H9 (cell line): ENCODE measurements around the gene ZDHHC1. TPM values are rescaled to one million over a fixed set of nuclear protein-coding genes. Genes with fewer than 3 reads are reported as not detected.

Experiments
- DNase-seq: peaks from one replicate; pipeline ENCODE4 v3.0.0-alpha.2; 2017
- H2AFZ ChIP-seq: one replicate; pipeline ENCODE4 v1.6.1; 2013; ENCODE audit warnings: mild to moderate bottlenecking, low read length, control low read depth, moderate library complexity
- H2AK5ac ChIP-seq: 2 replicates; pipeline ENCODE4 v1.6.1; 2013; ENCODE audit warnings: low read length, control low read depth, mixed read lengths; ENCODE audit not compliant: insufficient read length
- H2BK120ac ChIP-seq: one replicate; pipeline ENCODE4 v1.6.1; 2013; ENCODE audit warnings: low read depth, mild to moderate bottlenecking, low read length, control low read depth, inconsistent platforms; ENCODE audit not compliant: poor library complexity, severe bottlenecking
- H2BK12ac ChIP-seq: 2 replicates; pipeline ENCODE4 v1.6.1; 2013; ENCODE audit warnings: low read length, control low read depth, mixed read lengths, low read depth; ENCODE audit not compliant: insufficient read length
- H2BK15ac ChIP-seq: 2 replicates; pipeline ENCODE4 v1.6.1; 2013; ENCODE audit warnings: low read depth, low read length, control low read depth
- H2BK20ac ChIP-seq: one replicate; pipeline ENCODE4 v1.6.1; 2013; ENCODE audit warnings: low read depth, mild to moderate bottlenecking, low read length, control low read depth, inconsistent platforms; ENCODE audit not compliant: poor library complexity, severe bottlenecking
- H2BK5ac ChIP-seq: 2 replicates; pipeline ENCODE4 v1.6.1; 2013; ENCODE audit warnings: low read length, control low read depth, mixed read lengths; ENCODE audit not compliant: insufficient read length
- H3K14ac ChIP-seq: 2 replicates; pipeline ENCODE4 v1.6.1; 2013; ENCODE audit warnings: low read length, control low read depth; ENCODE audit not compliant: insufficient read depth
- H3K18ac ChIP-seq: 2 replicates; pipeline ENCODE4 v1.6.1; 2013; ENCODE audit warnings: low read depth, mild to moderate bottlenecking, mixed read lengths, low read length, control low read depth; ENCODE audit not compliant: insufficient read length
- H3K23ac ChIP-seq: 2 replicates; pipeline ENCODE4 v1.6.1; 2013; ENCODE audit warnings: low read length, control low read depth, mixed read lengths, low read depth; ENCODE audit not compliant: insufficient read length
- H3K23me2 ChIP-seq: 2 replicates; pipeline ENCODE4 v1.6.1; 2013; ENCODE audit warnings: low read depth, mild to moderate bottlenecking, mixed read lengths, low read length, control low read depth; ENCODE audit not compliant: insufficient read length, poor library complexity, severe bottlenecking
- H3K27ac ChIP-seq: 2 replicates; pipeline ENCODE4 v1.5.1; 2013; ENCODE audit warnings: low read length, control low read depth, mixed read lengths, low read depth; ENCODE audit not compliant: insufficient read length
- H3K27me3 ChIP-seq: 2 replicates; pipeline ENCODE4 v1.6.1; 2013; ENCODE audit warnings: low read length, control low read depth, inconsistent platforms; ENCODE audit not compliant: insufficient read depth
- H3K4ac ChIP-seq: 2 replicates; pipeline ENCODE4 v1.6.1; 2013; ENCODE audit warnings: low read depth, mild to moderate bottlenecking, control low read depth, inconsistent platforms, low read length, moderate library complexity
- H3K4me1 ChIP-seq: 2 replicates; pipeline ENCODE4 v1.6.1; 2013; ENCODE audit warnings: low read length, control low read depth, inconsistent platforms; ENCODE audit not compliant: insufficient read depth
- H3K4me2 ChIP-seq: 2 replicates; pipeline ENCODE4 v1.6.1; 2013; ENCODE audit warnings: low read length, control low read depth, mixed read lengths; ENCODE audit not compliant: insufficient read length, insufficient read depth
- H3K56ac ChIP-seq: 2 replicates; pipeline ENCODE4 v1.6.1; 2013; ENCODE audit warnings: low read depth, mild to moderate bottlenecking, mixed read lengths, low read length, control low read depth; ENCODE audit not compliant: insufficient read length
- H3K79me1 ChIP-seq: 2 replicates; pipeline ENCODE4 v1.6.1; 2013; ENCODE audit warnings: low read depth, mild to moderate bottlenecking, moderate library complexity, low read length, control low read depth, inconsistent platforms; ENCODE audit not compliant: insufficient read depth, poor library complexity, severe bottlenecking
- H3K79me2 ChIP-seq: 2 replicates; pipeline ENCODE4 v1.6.1; 2013; ENCODE audit warnings: low read length, control low read depth, inconsistent platforms; ENCODE audit not compliant: insufficient read depth
- H3K9ac ChIP-seq: 2 replicates; pipeline ENCODE4 v1.6.1; 2013; ENCODE audit warnings: low read length, control low read depth, mixed read lengths; ENCODE audit not compliant: insufficient read length; ENCODE audit errors: extremely low read depth
- H3K9me3 ChIP-seq: one replicate; pipeline ENCODE4 v1.6.1; 2013; ENCODE audit warnings: low read depth, low read length, inconsistent platforms; ENCODE audit not compliant: control insufficient read depth
- H3T11ph ChIP-seq: one replicate; pipeline ENCODE4 v1.6.1; 2013; ENCODE audit warnings: mild to moderate bottlenecking, low read length, control low read depth, inconsistent platforms
- H4K20me1 ChIP-seq: one replicate; pipeline ENCODE4 v1.6.1; 2013; ENCODE audit not compliant: control insufficient read depth, insufficient read length, insufficient read depth
- H4K5ac ChIP-seq: 2 replicates; pipeline ENCODE4 v1.6.1; 2013; ENCODE audit warnings: low read depth, mild to moderate bottlenecking, mixed read lengths, low read length, control low read depth; ENCODE audit not compliant: insufficient read length
- H4K8ac ChIP-seq: replicated peaks from 2 replicates; pipeline ENCODE4 v1.6.1; 2013; ENCODE audit warnings: low read length, control low read depth, mixed read lengths, low read depth; ENCODE audit not compliant: insufficient read length
- H4K91ac ChIP-seq: 2 replicates; pipeline ENCODE4 v1.6.1; 2013; ENCODE audit warnings: low read depth, mild to moderate bottlenecking, moderate library complexity, mixed read lengths, low read length, control low read depth; ENCODE audit not compliant: insufficient read length
- H3K27ac Mint-ChIP-seq, 3 experiments: 2 replicates in 2 of 3; 3 replicates in 1 of 3; pipeline ENCODE4 v1.8.0; 2020 to 2021; ENCODE audit warnings: mixed read lengths in 3 of 3, mild to moderate bottlenecking in 1 of 3, moderate library complexity in 1 of 3
- H3K27me3 Mint-ChIP-seq: 2 replicates; pipeline ENCODE4 v1.8.0; 2021; ENCODE audit warnings: low read depth, mild to moderate bottlenecking, moderate library complexity, mixed read lengths
- H3K36me3 Mint-ChIP-seq, 3 experiments: 2 replicates in 2 of 3; 3 replicates in 1 of 3; pipeline ENCODE4 v1.8.0; 2020 to 2021; ENCODE audit warnings: low read depth in 3 of 3, mixed read lengths in 3 of 3; ENCODE audit not compliant: insufficient read depth in 1 of 3
- H3K4me1 Mint-ChIP-seq, 2 experiments: 2 replicates each; pipeline ENCODE4 v1.8.0; 2020; ENCODE audit warnings: mixed read lengths in 2 of 2
- H3K4me3 Mint-ChIP-seq, 2 experiments: 2 replicates in 1 of 2; 3 replicates in 1 of 2; pipeline ENCODE4 v1.8.0; 2020 to 2021; ENCODE audit warnings: mild to moderate bottlenecking in 2 of 2, mixed read lengths in 2 of 2, moderate library complexity in 1 of 2
- H3K9me3 Mint-ChIP-seq, 2 experiments: 2 replicates in 1 of 2; 3 replicates in 1 of 2; pipeline ENCODE4 v1.8.0; 2020; ENCODE audit warnings: mild to moderate bottlenecking in 2 of 2, mixed read lengths in 2 of 2, moderate library complexity in 1 of 2
- CTCF ChIP-seq: fragments of 200-600 bp; sonication (generic); conservative IDR thresholded peaks from 3 replicates; pipeline ENCODE4 v1.8.0; 2021; ENCODE audit warnings: antibody characterized with exemption, mild to moderate bottlenecking
- WGBS: extraction: QIAGEN DNeasy Blood & Tissue Kit; methylation state at CpG from one replicate; pipeline ENCODE4 v1.1.7; 2013; ENCODE audit warnings: missing lambda C conversion rate, low lambda C conversion rate, mixed read lengths; ENCODE audit not compliant: insufficient read length; ENCODE audit errors: extremely low coverage; 5-methylcytosine and 5-hydroxymethylcytosine counted together
- total RNA-seq: library from RNA; stranded (reverse); gene quantifications from 2 replicates; pipeline ENCODE4 v1.2.1, GENCODE V29; 2021

The ZDHHC1 gene
- total RNA-seq, 1 experiment from 2014 or later, result 3.7 TPM

GRCh38 chr16:67445441-67445912, 29.2 kb upstream of the ZDHHC1 start:
- Histone ChIP-seq H3K79me1 (no peaks in the 10 kb centered on the region), H2BK120ac (no peak overlapping the region), H3K4ac (no peak overlapping the region), H4K5ac (no peak overlapping the region), H3K23ac (no peak overlapping the region), H3K27me3 (no peaks in the 10 kb centered on the region), H3T11ph (no peak overlapping the region), H4K8ac (no peak overlapping the region), H3K18ac (no peak overlapping the region), H4K20me1 (no peaks in the 10 kb centered on the region), H2AFZ (no peak overlapping the region), H2AK5ac (no peak overlapping the region), H2BK15ac (no peak overlapping the region), H3K56ac (no peak overlapping the region), H2BK20ac (no peak overlapping the region), H3K9ac (no peak overlapping the region), H2BK5ac (no peak overlapping the region), H3K9me3 (no peaks in the 10 kb centered on the region), H3K79me2 (no peaks in the 10 kb centered on the region), H3K23me2 (no peaks in the 10 kb centered on the region), H4K91ac (no peak overlapping the region), H3K14ac (no peak overlapping the region), H2BK12ac (no peak overlapping the region), H3K27ac (no peak overlapping the region), H3K4me2 (no peak overlapping the region), H3K4me1 (no peaks in the 10 kb centered on the region)
- peaks cover 16 to 17% of the 10 kb centered on the region in 2 experiments for H3K4me1 Mint-ChIP-seq
- no peaks in the 10 kb centered on the region for H3K27me3 Mint-ChIP-seq
- no CpG with 5 or more reads among the region's 3 CpGs for WGBS
- no peak overlapping the region; a peak in 1 of 5 replicates for H3K4me3 Mint-ChIP-seq
- no peaks in the 10 kb centered on the region for H3K9me3 Mint-ChIP-seq
- peak overlapping the region in 1 of 3 experiments; percentile 44; a peak in 2 of 7 replicates for H3K27ac Mint-ChIP-seq
- TF ChIP-seq CTCF, result no peak
- peaks cover 0 to 17% (median 11%) of the 10 kb centered on the region in 3 experiments; a peak in 6 of 7 replicates for H3K36me3 Mint-ChIP-seq
- no peak for DNase-seq
